SU-DHL-6 (cell line): ENCODE data around the gene NCF4.

Experiments
- H2AFZ ChIP-seq: fragments of 200-600 bp; sonication (generic); 2 replicates; pipeline ENCODE4 v1.6.1; 2014; ENCODE audit warnings: low read depth, mild to moderate bottlenecking, moderate library complexity, mixed read lengths, antibody characterized with exemption, low read length; ENCODE audit not compliant: severe bottlenecking
- H3F3A ChIP-seq: fragments of 200-600 bp; shearing (Covaris generic); 2 replicates; pipeline ENCODE4 v1.6.0; 2016; ENCODE audit warnings: antibody characterized with exemption, mild to moderate bottlenecking; ENCODE audit not compliant: insufficient read depth
- H3K27ac ChIP-seq: fragments of 200-600 bp; sonication (generic); 2 replicates; pipeline ENCODE4 v1.5.1; 2016; ENCODE audit warnings: low read depth, mild to moderate bottlenecking, low read length, moderate library complexity, mixed read lengths
- H3K27me3 ChIP-seq: fragments of 200-600 bp; sonication (generic), shearing (Covaris generic); 2 replicates; pipeline ENCODE4 v1.6.0; 2014; ENCODE audit warnings: mild to moderate bottlenecking, low read length
- H3K36me3 ChIP-seq: fragments of 200-600 bp; sonication (generic); 2 replicates; pipeline ENCODE4 v1.6.1; 2014; ENCODE audit warnings: mild to moderate bottlenecking, low read length, mixed read lengths
- H3K4me2 ChIP-seq: fragments of 300-600, 200-600 bp; shearing (Covaris generic), sonication (generic); 2 replicates; pipeline ENCODE4 v1.6.0; 2014; ENCODE audit warnings: low read length, low read depth, mild to moderate bottlenecking; ENCODE audit not compliant: poor library complexity, severe bottlenecking
- H3K4me3 ChIP-seq: fragments of 200-600 bp; sonication (generic); 2 replicates; pipeline ENCODE4 v1.5.1; 2014; ENCODE audit warnings: antibody characterized with exemption, low read length, mild to moderate bottlenecking, mixed read lengths; ENCODE audit not compliant: insufficient read depth, poor library complexity, severe bottlenecking
- H3K79me2 ChIP-seq: fragments of 200-600 bp; sonication (generic); 2 replicates; pipeline ENCODE4 v1.6.1; 2014; ENCODE audit warnings: mild to moderate bottlenecking, low read length, moderate library complexity; ENCODE audit not compliant: insufficient read depth
- H3K9ac ChIP-seq: fragments of 200-600 bp; sonication (generic); 2 replicates; pipeline ENCODE4 v1.7.0; 2014; ENCODE audit warnings: mild to moderate bottlenecking, low read length
- H3K9me2 ChIP-seq: fragments of 200-600 bp; sonication (generic); replicated peaks from 2 replicates; pipeline ENCODE4 v1.6.1; 2014; ENCODE audit warnings: low read length; ENCODE audit not compliant: insufficient read depth
- H3K9me3 ChIP-seq: fragments of 200-600 bp; sonication (generic); 2 replicates; pipeline ENCODE4 v1.6.1; 2014; ENCODE audit warnings: low read length, mixed read lengths; ENCODE audit not compliant: insufficient read depth
- H4K20me1 ChIP-seq: fragments of 200-600 bp; sonication (generic); 2 replicates; pipeline ENCODE4 v1.6.1; 2014; ENCODE audit warnings: low read depth, mild to moderate bottlenecking, antibody characterized with exemption, low read length, moderate library complexity, mixed read lengths
- CTCF ChIP-seq: fragments of 200-600 bp; sonication (generic); IDR thresholded peaks from one replicate; pipeline ENCODE4 v1.5.1; 2017; ENCODE audit warnings: antibody characterized with exemption, mild to moderate bottlenecking, low read length, moderate library complexity; ENCODE audit not compliant: insufficient read depth, poor library complexity, severe bottlenecking
- EZH2phosphoT487 ChIP-seq: fragments of 200-600 bp; sonication (generic), shearing (Covaris generic); conservative IDR thresholded peaks from 2 replicates; pipeline ENCODE4 v1.6.1; 2018; ENCODE audit warnings: mild to moderate bottlenecking, antibody characterized with exemption, low read length, moderate library complexity, mixed read lengths

NCF4 gene

GRCh38 chr22:36831717-36832116 is 29.1 kb upstream of the NCF4 start:
- no peaks in the 10 kb centered on the region for H3K79me2 ChIP-seq
- H3K9me3 ChIP-seq: no peaks in the 10 kb centered on the region
- H3K9ac ChIP-seq: no peak overlapping the region
- H3K9me2 ChIP-seq: no peaks in the 10 kb centered on the region
- H3K27ac ChIP-seq: no peak overlapping the region
- TF ChIP-seq CTCF (no peak), EZH2phosphoT487 (no peak)
- no peaks in the 10 kb centered on the region for H4K20me1 ChIP-seq
- no peak overlapping the region for H2AFZ ChIP-seq
- no peaks in the 10 kb centered on the region for H3F3A ChIP-seq
- H3K36me3 ChIP-seq: no peaks in the 10 kb centered on the region
- H3K4me2 ChIP-seq: no peak overlapping the region
- no peaks in the 10 kb centered on the region for H3K27me3 ChIP-seq
- no peak overlapping the region for H3K4me3 ChIP-seq

GRCh38 chr22:36833073-36833472 is 27.7 kb upstream of the NCF4 start:
- Histone ChIP-seq H3K4me3 (no peak overlapping the region), H3K79me2 (no peaks in the 10 kb centered on the region), H3K4me2 (no peak overlapping the region), H3K36me3 (no peaks in the 10 kb centered on the region), H3K9ac (no peak overlapping the region), H2AFZ (no peak overlapping the region), H4K20me1 (no peaks in the 10 kb centered on the region), H3F3A (no peaks in the 10 kb centered on the region), H3K9me2 (no peaks in the 10 kb centered on the region), H3K9me3 (no peaks in the 10 kb centered on the region), H3K27ac (no peak overlapping the region), H3K27me3 (no peaks in the 10 kb centered on the region)
- TF ChIP-seq EZH2phosphoT487: no peak
- TF ChIP-seq CTCF: no peak

- H3K9me2 ChIP-seq: no peaks in the 10 kb centered on the region
- H3K36me3 ChIP-seq: no peaks in the 10 kb centered on the region
- no peaks in the 10 kb centered on the region for H4K20me1 ChIP-seq
- no peak overlapping the region for H2AFZ ChIP-seq
- no peak overlapping the region for H3K9ac ChIP-seq
- H3F3A ChIP-seq: no peaks in the 10 kb centered on the region
- H3K9me3 ChIP-seq: no peaks in the 10 kb centered on the region
- no peaks in the 10 kb centered on the region for H3K79me2 ChIP-seq
- H3K4me2 ChIP-seq: no peak overlapping the region
- H3K27me3 ChIP-seq: no peaks in the 10 kb centered on the region
- H3K27ac ChIP-seq: no peak overlapping the region
- no peak overlapping the region for H3K4me3 ChIP-seq
- TF ChIP-seq EZH2phosphoT487 (no peak), CTCF (no peak)
These were observed 24.9 kb upstream of the NCF4 start for GRCh38 chr22:36835903-36836302.
